K562 (cell line): ENCODE data around the gene SNAI1. TPM values are rescaled to one million over a fixed set of nuclear protein-coding genes. Genes with fewer than 3 reads are reported as not detected.

ENCODE experiments used
- ATAC-seq: fragments of 200-7000 bp; cut with Tn5 transposase; 3 replicates; pipeline ENCODE4 v1.9.1; 2020; ENCODE audit warnings: moderate library complexity
- BruUV-seq: library from RNA; stranded (reverse); fragments of 400-500 nt; replicated peaks from 2 replicates; lab custom pipeline; 2021; lab: Mats Ljungman, UMichigan
- CTCF ChIA-PET: fragments of 300-600 bp; formaldehyde crosslinking; extraction: SDS; loops from one replicate; lab custom pipeline; 2021; ENCODE audit warnings: low intra/inter-chr PET ratio; lab: Yijun Ruan, JAX
- POLR2A ChIA-PET: fragments of 300-600, 350-650 bp; sonication (Branson Sonifier 250); formaldehyde crosslinking; extraction: SDS; loops from one replicate; lab custom pipeline; 2021; ENCODE audit warnings: antibody characterized with exemption, inconsistent platforms; lab: Yijun Ruan, JAX
- DNase-seq, 4 experiments: peaks; one replicate each; pipeline versions ENCODE4 v3.0.0 to v3.0.0-alpha.2; 2011 to 2018; ENCODE audit warnings: low spot score in 3 of 4, mixed read lengths in 3 of 4; ENCODE audit errors: extremely low read depth in 1 of 4
- FAIRE-seq: peaks from 2 replicates; lab custom pipeline; 2011; peaks lifted over from hg19 to GRCh38; lab: Jason Lieb, UNC
- H2AFZ ChIP-seq: 2 replicates; pipeline ENCODE4 v1.6.0; 2011; ENCODE audit warnings: low read depth, low read length, control low read depth, inconsistent platforms
- H3K27ac ChIP-seq: fragments of 200-600 bp; 3 replicates; pipeline ENCODE4 v1.8.0; 2011; ENCODE audit warnings: low read depth, mild to moderate bottlenecking, control low read depth, inconsistent platforms, low read length, moderate library complexity, mixed read lengths; ENCODE audit errors: extremely low read depth
- H3K27me3 ChIP-seq, 2 experiments: fragments of 300-600 bp in 1 of 2; 2 replicates in 1 of 2; 3 replicates in 1 of 2; pipeline versions ENCODE4 v1.6.0 to v1.8.0; 2011; ENCODE audit warnings: inconsistent platforms in 2 of 2, low read length in 2 of 2, mild to moderate bottlenecking in 1 of 2, mixed read lengths in 1 of 2, moderate library complexity in 1 of 2; ENCODE audit not compliant: control insufficient read depth in 2 of 2, insufficient read depth in 2 of 2
- H3K36me3 ChIP-seq: fragments of 300-600 bp; 3 replicates; pipeline ENCODE4 v1.8.0; 2011; ENCODE audit warnings: mild to moderate bottlenecking, low read length, inconsistent platforms; ENCODE audit not compliant: control insufficient read depth, insufficient read depth
- H3K4me1 ChIP-seq, 2 experiments: fragments of 200-600 bp in 1 of 2; replicated peaks in 1 of 2; 2 replicates in 1 of 2; 3 replicates in 1 of 2; pipeline versions ENCODE4 v1.5.1 to v1.8.0; 2011; ENCODE audit warnings: inconsistent platforms in 2 of 2, low read length in 2 of 2, mild to moderate bottlenecking in 1 of 2, mixed read lengths in 1 of 2, moderate library complexity in 1 of 2; ENCODE audit not compliant: control insufficient read depth in 2 of 2, insufficient read depth in 2 of 2
- H3K4me2 ChIP-seq: 2 replicates; pipeline ENCODE4 v1.6.1; 2011; ENCODE audit warnings: low read length, control low read depth, inconsistent platforms, mixed read lengths; ENCODE audit not compliant: insufficient read depth
- H3K4me3 ChIP-seq: fragments of 200-600 bp; sonication (generic), shearing (Covaris generic); 2 replicates; pipeline ENCODE4 v1.5.1; 2016; ENCODE audit warnings: control low read depth, inconsistent platforms
- H3K79me2 ChIP-seq: fragments of 200-600 bp; 3 replicates; pipeline ENCODE4 v1.8.0; 2011; ENCODE audit warnings: low read length, inconsistent platforms; ENCODE audit not compliant: control insufficient read depth, insufficient read depth
- H3K9ac ChIP-seq, 2 experiments: 2 replicates each; pipeline versions ENCODE4 v1.6.0 to v1.6.1; 2011; ENCODE audit warnings: low read depth in 2 of 2, low read length in 2 of 2, control low read depth in 1 of 2, inconsistent platforms in 1 of 2, mild to moderate bottlenecking in 1 of 2, mixed read lengths in 1 of 2; ENCODE audit not compliant: insufficient read depth in 1 of 2
- H3K9me1 ChIP-seq: one replicate; pipeline ENCODE4 v1.6.0; 2011; ENCODE audit warnings: inconsistent platforms, mild to moderate bottlenecking, low read length, moderate library complexity; ENCODE audit not compliant: control insufficient read depth, insufficient read depth
- H3K9me3 ChIP-seq: replicated peaks from 2 replicates; pipeline ENCODE4 v1.5.1; 2011; ENCODE audit warnings: low read depth, low read length, inconsistent platforms; ENCODE audit not compliant: control insufficient read depth, insufficient read depth
- H4K20me1 ChIP-seq: replicated peaks from 2 replicates; pipeline ENCODE4 v1.6.1; 2011; ENCODE audit warnings: low read length, inconsistent platforms, mixed read lengths; ENCODE audit not compliant: control insufficient read depth, insufficient read depth
- CREB1 ChIP-seq, 2 experiments: sonication (generic) in 1 of 2; formaldehyde crosslinking in 1 of 2; IDR thresholded peaks; 2 replicates each; pipeline versions ENCODE4 v1.6.1 to v1.8.0; 2012 to 2022; ENCODE audit warnings: inconsistent platforms in 1 of 2, mild to moderate bottlenecking in 1 of 2, missing genetic modification reagents in 1 of 2, moderate library complexity in 1 of 2
- ILF3 ChIP-seq: fragments of 450-650 bp; IDR thresholded peaks from 2 replicates; pipeline ENCODE4 v1.6.1; 2018; ENCODE audit warnings: antibody characterized with exemption, mild to moderate bottlenecking, moderate library complexity, borderline replicate concordance
- SMC3 ChIP-seq: conservative IDR thresholded peaks from 2 replicates; pipeline ENCODE4 v1.6.1; 2011; ENCODE audit warnings: low read depth, low read length, improper control_type of control experiment; ENCODE audit not compliant: insufficient read depth
- SRF ChIP-seq, 2 experiments: fragments of 250-450, 450-650 bp in 1 of 2; sonication (Bioruptor Pico) in 1 of 2; sonication (generic) in 1 of 2; formaldehyde crosslinking; IDR thresholded peaks; 2 replicates each; pipeline versions ENCODE4 v1.5.0 to v1.5.1; 2020 to 2022; ENCODE audit warnings: mild to moderate bottlenecking in 1 of 2, missing genetic modification reagents in 1 of 2
- TAF7 ChIP-seq: fragments of 450-650 bp; IDR thresholded peaks from 2 replicates; pipeline ENCODE4 v1.6.1; 2016; ENCODE audit warnings: missing genetic modification characterization, missing compliant biosample characterization
- ZNF263 ChIP-seq: sonication (generic); formaldehyde crosslinking; IDR thresholded peaks from 2 replicates; pipeline ENCODE4 v1.8.0; 2022; ENCODE audit warnings: mild to moderate bottlenecking, missing genetic modification reagents, borderline replicate concordance
- ZNF764 ChIP-seq: fragments of 250-450 bp; sonication (Bioruptor Pico); IDR thresholded peaks from 2 replicates; pipeline ENCODE4 v1.4.0; 2020; ENCODE audit warnings: low read depth, mild to moderate bottlenecking, moderate library complexity
- WGBS: fragments of 100-300 bp; shearing (Covaris generic); methylation state at CpG from one replicate; pipeline ENCODE4 v1.1.6; 2016; ENCODE audit warnings: low coverage, mixed read lengths; ENCODE audit not compliant: insufficient coverage; ENCODE audit errors: missing lambda C conversion rate; 5-methylcytosine and 5-hydroxymethylcytosine counted together
- in situ Hi-C: fragments of 300-500 bp; cut with MboI; formaldehyde crosslinking; loops from 4 replicates; pipeline ENCODE4 v1.15.0; 2018; ENCODE audit warnings: inconsistent platforms, mixed read lengths
- intact Hi-C: fragments of 100-400 bp; cut with micrococcal nuclease; formaldehyde crosslinking; loops from 2 replicates; pipeline ENCODE4 v1.14.2; 2022
- polyA plus RNA-seq, 8 experiments: library from polyadenylated mRNA; depleted of rRNA in 4 of 8; stranded (reverse) in 5 of 8; unstranded in 3 of 8; fragments of >200 nt; fragmentation: Nextera tagmentation in 2 of 8; fragmentation: Illumina TruSeq in 1 of 8; extraction: Ambion mirVana in 2 of 8; extraction: Trizol in 1 of 8; gene quantifications; 2 replicates each; pipeline versions ENCODE4 v1.2.1 to v1.2.3, GENCODE V29; 2011 to 2014; ENCODE audit warnings: inconsistent platforms in 1 of 8, missing spikeins in 1 of 8
- total RNA-seq, 7 experiments: library from RNA; depleted of rRNA in 6 of 7; stranded (reverse); fragments of >200 nt in 6 of 7; fragmentation: Illumina TruSeq in 2 of 7; extraction: Trizol in 2 of 7; gene quantifications; 2 replicates each; pipeline versions ENCODE4 v1.2.1 to v1.2.3, GENCODE V29; 2011 to 2021; ENCODE audit warnings: low replicate concordance in 1 of 7

The SNAI1 gene
- total and polyA plus RNA-seq, 9 of the 15 experiments (the other 6 are each of a cell fraction or from before 2014, with no cell fraction given) = 0.32 to 11.6 (median 2.0) TPM

GRCh38 chr20:49961413-49961812, 21.4 kb upstream of the SNAI1 start:
- intact Hi-C loops (no loop called here), in situ Hi-C loops (no loop called here)
- H3K27ac ChIP-seq = no peak overlapping the region
- peaks cover 3% of the 10 kb centered on the region in 2 experiments; a peak in 3 of 5 replicates for H3K4me1 ChIP-seq
- no peaks in the 10 kb centered on the region for H3K79me2 ChIP-seq
- no peaks in the 10 kb centered on the region for H3K27me3 ChIP-seq
- DNase-seq = no peak
- peaks cover 20% of the 10 kb centered on the region; the same call in 1 of the 3 replicates for H3K36me3 ChIP-seq
- H3K9me3 ChIP-seq = no peaks in the 10 kb centered on the region
- H3K9me1 ChIP-seq = no peaks in the 10 kb centered on the region
- H3K4me2 ChIP-seq = no peak overlapping the region
- H4K20me1 ChIP-seq = no peaks in the 10 kb centered on the region
- POLR2A ChIA-PET = no interaction called here
- no peak overlapping the region for H3K4me3 ChIP-seq
- CTCF ChIA-PET = no interaction called here
- no peak overlapping the region for H3K9ac ChIP-seq
- BruUV-seq = no TSS peak
- FAIRE-seq = no peak
- 89% methylated on average over 1 of the region's 4 CpGs for WGBS
- TF ChIP-seq CREB1 (IDR thresholded peaks at IDR 0.05) (no peak), CREB1 (CRISPR knock-in tag; IDR thresholded peaks at IDR 0.05) (no peak), ZNF764 (CRISPR knock-in tag) (no peak), SRF (CRISPR knock-in tag; IDR thresholded peaks at IDR 0.05) (no peak), TAF7 (tag) (no peak), ILF3 (no peak), ZNF263 (no peak), SMC3 (no peak)
- no peak overlapping the region for H2AFZ ChIP-seq
- no peak for ATAC-seq
